ENCODE measurements around the gene MPZL1.

DNA sequence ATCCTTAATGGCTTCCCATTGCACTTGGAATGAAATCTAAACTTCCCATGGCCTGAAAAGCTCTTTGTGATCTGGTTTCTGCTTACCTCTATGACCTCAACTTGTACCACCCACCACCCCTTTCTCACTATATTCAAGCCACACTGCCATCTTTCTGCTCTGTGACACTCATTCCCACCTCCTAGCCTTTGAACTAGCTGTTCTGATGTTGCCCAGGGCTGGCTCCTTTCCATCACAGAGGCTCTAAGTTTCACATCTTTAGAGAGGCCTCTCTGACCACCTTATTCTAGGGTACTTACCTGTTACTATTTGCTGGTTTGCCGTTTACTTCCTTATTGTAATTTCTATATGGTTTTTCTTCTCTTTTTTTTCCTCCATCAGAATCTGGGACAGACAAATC, 4.2 kb downstream of the MPZL1 start:
- TF ChIP-seq, protein P1, sequence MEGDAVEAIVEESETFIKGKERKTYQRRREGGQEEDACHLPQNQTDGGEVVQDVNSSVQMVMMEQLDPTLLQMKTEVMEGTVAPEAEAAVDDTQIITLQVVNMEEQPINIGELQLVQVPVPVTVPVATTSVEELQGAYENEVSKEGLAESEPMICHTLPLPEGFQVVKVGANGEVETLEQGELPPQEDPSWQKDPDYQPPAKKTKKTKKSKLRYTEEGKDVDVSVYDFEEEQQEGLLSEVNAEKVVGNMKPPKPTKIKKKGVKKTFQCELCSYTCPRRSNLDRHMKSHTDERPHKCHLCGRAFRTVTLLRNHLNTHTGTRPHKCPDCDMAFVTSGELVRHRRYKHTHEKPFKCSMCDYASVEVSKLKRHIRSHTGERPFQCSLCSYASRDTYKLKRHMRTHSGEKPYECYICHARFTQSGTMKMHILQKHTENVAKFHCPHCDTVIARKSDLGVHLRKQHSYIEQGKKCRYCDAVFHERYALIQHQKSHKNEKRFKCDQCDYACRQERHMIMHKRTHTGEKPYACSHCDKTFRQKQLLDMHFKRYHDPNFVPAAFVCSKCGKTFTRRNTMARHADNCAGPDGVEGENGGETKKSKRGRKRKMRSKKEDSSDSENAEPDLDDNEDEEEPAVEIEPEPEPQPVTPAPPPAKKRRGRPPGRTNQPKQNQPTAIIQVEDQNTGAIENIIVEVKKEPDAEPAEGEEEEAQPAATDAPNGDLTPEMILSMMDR (IDR thresholded peaks at IDR 0.05), result no peak
- TF ChIP-seq EP300 (IDR thresholded peaks at IDR 0.05), result no peak
